Stimulated activated CD4-positive, alpha-beta T cell treated with anti-CD3 and anti-CD28 coated beads, Interleukin-4, amount 100 ng/mL, for 24 hours (primary cell): ENCODE results near the gene NBAS.

ENCODE experiments used
- DNase-seq: peaks from one replicate; pipeline ENCODE4 v3.0.0-alpha.2; 2020

NBAS gene

GRCh38 chr2:15155959-15156574 is 405.1 kb downstream of the NBAS start:
- DNase-seq: no peak

DNA sequence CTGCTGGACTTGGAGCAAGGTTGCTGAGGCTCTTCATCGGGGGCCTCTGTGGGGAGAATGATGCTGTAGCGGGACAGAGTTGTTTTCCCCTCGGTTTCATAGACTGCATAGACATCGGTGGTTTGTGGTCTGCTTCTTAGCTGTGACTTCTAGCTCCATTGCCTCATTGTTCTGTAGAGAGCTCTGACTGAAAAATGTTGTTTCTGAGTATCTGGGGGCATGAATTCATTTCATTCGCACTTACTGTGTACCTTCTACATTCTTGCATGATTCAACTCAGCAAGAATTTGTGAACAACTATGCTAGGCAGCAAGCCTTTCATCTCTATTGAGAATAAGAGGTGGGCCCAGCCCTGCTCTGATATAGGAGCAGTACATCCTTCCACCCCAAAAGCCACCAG is 406.8 kb downstream of the NBAS start:
- no peak for DNase-seq

DNA sequence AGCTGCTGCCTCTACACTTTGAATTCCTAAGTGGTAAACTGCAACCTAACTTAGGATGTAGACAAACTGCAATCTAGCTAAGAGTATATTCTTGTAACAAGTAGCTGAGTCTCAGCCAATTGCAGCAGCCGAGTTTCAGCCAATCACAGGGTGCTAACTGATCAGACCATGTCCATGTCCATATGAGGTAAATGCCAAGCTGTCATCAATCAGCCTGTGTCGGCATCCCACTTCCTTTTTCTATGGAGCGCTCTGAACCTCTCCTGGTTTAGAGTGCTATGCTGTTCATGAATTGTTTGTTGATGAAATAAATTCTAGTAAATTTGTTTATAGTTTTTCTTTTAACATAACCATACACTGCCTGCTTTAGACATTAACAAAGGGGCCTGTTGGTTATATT is 408.8 kb downstream of the NBAS start:
- DNase-seq: no peak

GRCh38 chr2:15149063-15149462 is 412.1 kb downstream of the NBAS start:
- no peak for DNase-seq

DNA sequence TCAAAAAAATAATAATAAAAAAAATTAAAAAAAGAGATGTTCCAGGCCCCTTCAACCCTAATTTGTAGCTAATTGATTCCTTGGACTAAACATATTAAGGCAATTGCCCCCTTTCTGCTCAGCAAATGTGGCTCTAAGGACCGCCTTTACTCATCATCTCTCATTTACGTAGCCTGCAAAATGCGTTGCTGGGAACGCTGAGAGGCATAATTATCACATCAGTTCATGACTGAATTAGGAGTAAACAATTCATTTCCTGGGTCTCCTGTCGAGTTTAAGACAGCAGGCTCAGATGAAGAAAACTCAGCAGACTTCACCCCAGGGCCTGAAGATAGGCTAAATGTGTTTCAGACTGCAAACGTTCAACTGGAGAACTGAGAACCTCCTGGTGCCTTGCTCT is 413.5 kb downstream of the NBAS start:
- no peak for DNase-seq

DNA sequence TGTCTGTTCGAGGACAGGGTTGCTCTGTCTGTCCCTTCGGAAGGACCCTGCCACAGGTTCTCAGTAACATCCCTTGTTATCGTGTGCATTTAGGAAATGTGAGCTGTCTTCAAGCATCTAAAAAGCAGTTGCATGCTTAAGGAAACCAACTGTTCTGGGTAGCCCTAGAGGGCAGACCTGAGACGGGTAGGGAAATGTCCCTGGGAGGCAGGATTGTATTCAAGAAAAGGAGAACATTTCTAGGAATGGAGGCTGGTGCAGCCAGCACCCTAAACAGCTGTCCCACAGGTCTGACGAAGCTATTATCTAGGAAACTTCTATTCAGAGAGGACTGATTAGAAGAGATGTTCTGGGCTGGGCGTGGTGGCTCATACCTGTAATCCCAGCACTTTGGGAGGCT is 414.2 kb downstream of the NBAS start:
- DNase-seq: no peak

- DNase-seq: no peak
These were observed 415.2 kb downstream of the NBAS start for GRCh38 chr2:15145919-15146318.

DNA sequence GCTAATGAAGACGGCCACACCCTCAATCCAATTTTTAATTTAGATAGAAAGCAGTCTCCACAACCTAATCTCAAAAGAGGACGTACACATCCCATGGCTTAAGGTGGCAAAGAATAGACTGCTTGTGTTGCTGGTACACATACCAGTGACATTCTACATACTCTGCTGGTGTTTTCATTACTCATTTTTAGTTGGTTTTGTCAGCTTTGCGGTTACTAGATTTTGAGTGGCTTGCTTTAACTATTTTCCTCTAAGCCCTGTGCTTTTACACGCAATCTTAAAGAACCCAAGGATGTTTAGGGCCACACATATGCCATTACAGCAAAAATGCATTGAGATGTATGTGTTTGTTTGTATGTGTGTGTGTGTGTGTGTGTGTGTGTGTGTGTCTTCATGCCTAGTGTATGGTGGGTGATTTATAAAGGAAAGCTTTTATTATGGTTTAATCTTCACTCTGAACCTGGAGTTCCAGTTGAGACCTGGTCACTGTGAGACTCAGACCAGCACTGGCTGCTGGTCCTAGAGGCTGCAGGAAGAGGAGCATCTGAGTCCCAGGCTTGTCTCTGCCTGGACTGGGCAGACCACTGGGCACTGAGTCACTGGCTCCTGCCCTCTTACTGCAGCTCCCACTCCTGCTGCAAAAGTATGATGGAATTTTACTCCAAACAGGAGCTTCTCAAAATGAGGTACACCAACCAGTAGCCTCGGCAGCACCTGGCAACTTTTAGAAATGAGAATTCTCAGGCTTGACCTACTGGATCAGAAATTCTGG is 415.9 kb downstream of the NBAS start:
- no peak for DNase-seq

- DNase-seq: peak; percentile 83
These were observed 419.0 kb downstream of the NBAS start for GRCh38 chr2:15142069-15142689.

GRCh38 chr2:15141211-15141610 is 419.9 kb downstream of the NBAS start:
- DNase-seq: no peak

DNA sequence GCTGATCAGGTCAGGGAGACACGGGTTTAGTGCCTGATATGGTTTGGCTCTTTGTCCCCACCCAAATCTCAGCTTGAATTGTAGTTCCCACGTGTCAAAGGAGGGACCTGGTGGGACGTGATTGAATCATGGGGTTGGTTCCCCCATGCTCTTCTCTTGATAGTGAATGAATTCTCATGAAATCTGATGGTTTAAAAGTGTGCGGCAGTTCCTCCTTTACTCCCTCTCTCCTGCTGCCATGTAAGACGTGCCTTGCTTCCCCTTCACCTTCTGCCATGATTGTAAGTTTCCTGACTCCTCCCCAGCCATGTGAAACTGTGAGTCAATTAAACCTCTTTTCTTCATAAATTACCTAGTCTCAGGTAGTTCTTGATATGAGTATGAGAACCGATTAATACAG is 424.5 kb downstream of the NBAS start:
- DNase-seq: no peak

DNA sequence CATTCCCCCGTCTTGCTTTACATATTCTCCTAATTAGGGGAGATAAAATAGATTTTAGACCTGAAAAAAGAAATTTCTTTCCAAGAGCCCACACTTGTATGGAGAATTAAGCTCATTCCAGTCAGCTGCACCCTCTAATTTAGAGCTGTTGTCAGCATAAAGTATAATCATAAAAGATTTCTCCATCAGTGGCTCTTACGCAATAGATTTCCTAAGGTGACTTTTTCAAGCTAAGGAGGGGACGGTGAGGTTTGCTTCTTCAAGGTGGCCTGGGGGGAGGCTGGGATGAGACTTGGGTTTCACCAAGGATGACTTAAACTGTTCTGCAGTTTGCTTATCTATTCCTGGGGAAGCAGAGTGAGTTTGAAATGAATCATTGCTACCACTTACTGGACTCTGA is 426.2 kb downstream of the NBAS start:
- DNase-seq: no peak

GRCh38 chr2:15133461-15133860 is 427.7 kb downstream of the NBAS start:
- DNase-seq: no peak

DNA sequence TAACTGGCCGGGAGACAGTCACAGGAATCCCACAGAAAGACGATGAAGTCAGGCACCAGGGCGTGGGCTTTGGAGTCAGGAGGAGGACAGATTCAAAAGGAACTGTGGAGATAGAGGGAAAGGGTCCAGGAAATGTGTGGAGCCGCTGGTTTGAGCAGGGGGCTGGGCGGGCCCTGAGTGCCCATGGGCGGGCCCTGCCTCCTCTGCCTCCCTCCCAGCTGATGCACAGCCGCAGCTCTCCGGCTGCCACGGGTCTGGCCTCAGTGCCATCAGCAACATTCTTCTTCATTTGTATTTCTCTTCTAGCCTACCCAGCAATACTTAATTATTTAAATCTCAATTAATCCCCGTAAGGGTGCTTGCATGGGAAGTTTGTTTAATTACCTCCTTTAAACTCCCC is 432.3 kb downstream of the NBAS start:
- no peak for DNase-seq

GRCh38 chr2:15127876-15128275 is 433.3 kb downstream of the NBAS start:
- no peak for DNase-seq

DNA sequence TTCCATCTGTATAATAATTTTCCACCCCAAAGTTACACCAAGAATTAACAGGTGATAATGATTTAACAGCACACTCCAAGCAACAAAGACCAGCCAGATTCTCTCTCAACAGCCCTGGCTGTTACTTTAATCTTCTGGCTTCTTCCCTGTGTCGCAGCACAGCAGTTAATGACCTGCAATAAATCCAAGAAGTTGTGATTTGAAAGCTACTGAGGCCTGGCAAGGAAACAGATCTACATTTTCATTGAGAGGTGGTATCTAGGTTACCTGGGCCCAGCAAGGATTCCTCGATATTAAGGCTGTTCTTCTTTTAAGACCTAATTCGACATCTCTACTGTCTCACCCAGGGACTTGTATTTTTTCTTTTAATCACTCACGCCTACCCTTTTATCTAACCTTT is 433.8 kb downstream of the NBAS start:
- no peak for DNase-seq

DNA sequence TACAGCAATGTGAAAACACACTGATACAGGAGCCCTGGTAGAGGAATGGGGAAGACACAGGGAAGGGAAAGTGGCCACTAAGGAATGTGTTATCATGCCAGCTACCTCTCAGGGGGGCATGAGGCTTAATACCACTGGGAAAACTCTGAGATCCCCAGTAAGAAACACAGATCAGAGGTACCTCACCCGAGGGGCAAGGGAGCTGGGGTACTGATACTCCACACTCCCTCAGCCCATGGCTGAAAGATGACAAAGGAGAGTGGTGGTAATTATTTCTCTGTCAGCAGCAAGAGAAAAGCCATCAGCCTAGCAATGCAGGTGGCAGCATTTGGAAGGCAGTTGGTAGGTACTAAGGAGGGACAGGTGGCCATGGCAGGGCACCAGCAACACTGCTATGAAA is 434.8 kb downstream of the NBAS start:
- DNase-seq: no peak

DNA sequence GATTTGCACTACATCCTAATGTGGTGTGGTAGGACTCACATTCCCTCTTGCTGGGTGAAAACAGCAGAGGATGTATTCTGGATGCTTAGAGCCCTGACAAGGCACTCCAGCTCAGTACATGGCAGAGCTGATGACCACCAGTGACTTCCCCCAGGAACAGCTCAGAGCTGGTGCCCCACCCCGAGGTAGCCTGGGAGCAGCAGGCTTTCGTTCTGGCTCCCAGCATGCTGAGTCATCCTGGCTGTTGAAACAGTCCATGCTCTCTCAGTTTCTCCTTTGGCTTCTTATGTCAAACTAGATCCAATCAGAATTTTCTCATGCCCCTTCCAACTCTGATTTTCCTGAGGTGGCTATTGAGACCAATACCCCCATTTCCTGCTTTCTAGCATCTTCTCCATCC is 438.2 kb downstream of the NBAS start:
- DNase-seq: no peak

DNA sequence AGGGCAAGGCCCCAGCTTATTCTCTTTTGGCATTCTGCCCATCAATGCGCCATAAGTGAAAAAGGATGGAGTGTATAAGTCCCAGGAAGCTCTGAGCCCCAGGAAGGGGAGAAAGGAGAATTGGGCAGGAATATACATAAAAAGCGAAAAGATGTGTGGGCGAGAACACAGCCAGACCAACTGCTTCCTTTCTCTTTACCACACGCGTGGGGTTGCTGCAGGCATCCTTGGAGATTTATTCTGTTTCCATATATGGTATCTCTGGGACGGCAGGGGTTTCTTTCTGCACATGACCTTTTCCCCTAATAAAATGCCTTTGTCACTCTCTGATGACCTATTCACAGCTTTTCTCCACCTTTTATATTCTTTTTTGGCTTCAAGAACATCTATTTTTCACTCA is 440.5 kb downstream of the NBAS start:
- DNase-seq: no peak

GRCh38 chr2:15119722-15120175 is 441.4 kb downstream of the NBAS start:
- no peak for DNase-seq

DNA sequence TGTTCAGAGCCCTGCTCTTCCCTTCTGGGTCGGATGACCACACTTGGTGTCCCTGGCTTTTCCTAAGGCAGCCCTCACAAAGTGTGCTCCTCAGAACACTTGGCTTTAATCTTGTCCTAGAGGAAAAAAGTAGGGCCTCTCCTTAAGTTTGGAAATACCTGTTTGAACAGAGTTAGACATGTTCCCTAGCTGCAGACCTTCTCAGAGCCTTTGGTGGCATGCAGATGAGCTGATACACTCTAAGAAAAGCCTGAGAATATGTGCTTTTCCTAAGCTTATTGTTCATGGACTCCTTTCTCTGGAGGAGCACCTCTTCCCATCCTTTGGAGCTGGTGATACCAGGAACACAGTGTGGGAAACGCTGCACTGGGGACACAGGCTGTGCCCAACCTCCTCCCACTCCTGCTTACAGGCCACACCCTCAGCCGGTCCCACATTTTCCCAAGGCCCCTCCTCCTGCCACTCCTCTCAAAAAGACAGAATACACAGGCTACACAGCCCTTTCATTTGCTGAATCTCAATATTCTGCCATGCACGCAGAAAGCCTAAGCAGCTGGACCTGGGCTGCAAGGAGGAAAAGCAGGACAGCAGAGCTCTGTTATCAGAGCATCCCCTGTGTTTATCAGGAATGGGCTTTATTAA is 443.6 kb downstream of the NBAS start:
- DNase-seq: no peak
